A549 (cell line): Measurements from ENCODE around the gene CDYL2. TPM values are rescaled to one million over a fixed set of nuclear protein-coding genes. Genes with fewer than 3 reads are reported as not detected.

Experiments used
- ATAC-seq, 2 experiments: fragments of 200-7000 bp in 1 of 2; fragments of >200 bp in 1 of 2; cut with Nextera tagmentation in 1 of 2; cut with Tn5 transposase in 1 of 2; 3 replicates each; pipeline versions ENCODE4 v1.8.0 to v1.9.1; 2018 to 2020; ENCODE audit warnings: mild to moderate bottlenecking in 1 of 2, moderate library complexity in 1 of 2
- CTCF ChIA-PET: fragments of 300-600 bp; sonication (Branson Sonifier 250); formaldehyde crosslinking; extraction: SDS; loops from one replicate; lab custom pipeline; 2021; ENCODE audit warnings: antibody characterized with exemption, inconsistent platforms; lab: Yijun Ruan, JAX
- POLR2A ChIA-PET: fragments of 350-600 bp; formaldehyde crosslinking; extraction: SDS; loops from one replicate; lab custom pipeline; 2021; ENCODE audit warnings: antibody characterized with exemption, inconsistent platforms; lab: Yijun Ruan, JAX
- DNase-seq, 2 experiments: peaks; one replicate each; pipeline versions ENCODE4 v3.0.0 to v3.0.0-alpha.2; 2011 to 2016; ENCODE audit warnings: low read depth in 1 of 2, low spot score in 1 of 2
- FAIRE-seq: peaks from 2 replicates; lab custom pipeline; 2011; peaks lifted over from hg19 to GRCh38; lab: Jason Lieb, UNC
- H3K27ac ChIP-seq, 2 experiments: fragments of >200 bp; sonication (Bioruptor Twin); formaldehyde crosslinking; 3 replicates each; pipeline ENCODE4 v1.5.1; 2016 to 2017
- H3K4me1 ChIP-seq: fragments of >200 bp; sonication (Bioruptor Twin); formaldehyde crosslinking; 3 replicates; pipeline ENCODE4 v1.6.1; 2016
- H3K4me2 ChIP-seq: fragments of >200 bp; sonication (Bioruptor Twin); formaldehyde crosslinking; 3 replicates; pipeline ENCODE4 v1.6.1; 2016
- H3K4me3 ChIP-seq: fragments of >200 bp; sonication (Bioruptor Twin); formaldehyde crosslinking; 3 replicates; pipeline ENCODE4 v1.5.1; 2016
- H3K9me3 ChIP-seq: fragments of >200 bp; sonication (Bioruptor Twin); formaldehyde crosslinking; 3 replicates; pipeline ENCODE4 v1.6.1; 2016
- CBX8 ChIP-seq: fragments of 200-600 bp; sonication (generic); IDR thresholded peaks from 2 replicates; pipeline ENCODE4 v1.6.1; 2016
- CEBPB ChIP-seq, 2 experiments: fragments of >200 bp in 1 of 2; sonication (Bioruptor Twin) in 1 of 2; formaldehyde crosslinking in 1 of 2; IDR thresholded peaks; 2 replicates each; pipeline ENCODE4 v1.6.1; 2012 to 2016
- CHD4 ChIP-seq: fragments of 200-600 bp; sonication (generic); IDR thresholded peaks from 2 replicates; pipeline ENCODE4 v1.6.1; 2016; ENCODE audit warnings: antibody characterized with exemption, mild to moderate bottlenecking, borderline replicate concordance
- E2F6 ChIP-seq: IDR thresholded peaks from 2 replicates; pipeline ENCODE4 v1.6.1; 2012; ENCODE audit warnings: low read depth, borderline replicate concordance
- EHMT2 ChIP-seq: fragments of 200-600 bp; sonication (generic); IDR thresholded peaks from 2 replicates; pipeline ENCODE4 v1.6.1; 2016; ENCODE audit warnings: antibody characterized with exemption, low read depth, mild to moderate bottlenecking, moderate library complexity
- ELK1 ChIP-seq: fragments of 150-350 bp; IDR thresholded peaks from 2 replicates; pipeline ENCODE4 v1.6.1; 2014; ENCODE audit warnings: low read depth, mild to moderate bottlenecking, low read length
- FOXS1 ChIP-seq: fragments of 250-450 bp; sonication (Bioruptor Pico); IDR thresholded peaks from 2 replicates; pipeline ENCODE4 v1.5.0; 2020; ENCODE audit warnings: mild to moderate bottlenecking, moderate library complexity
- HDAC2 ChIP-seq: fragments of 200-600 bp; sonication (generic); IDR thresholded peaks from 2 replicates; pipeline ENCODE4 v1.6.1; 2016
- HES2 ChIP-seq: fragments of >200 bp; sonication (Bioruptor Twin); formaldehyde crosslinking; IDR thresholded peaks from 2 replicates; pipeline ENCODE4 v1.6.1; 2016
- HMGXB4 ChIP-seq: fragments of 250-450 bp; sonication (Bioruptor Pico); IDR thresholded peaks from 2 replicates; pipeline ENCODE4 v1.5.0; 2021; ENCODE audit warnings: mild to moderate bottlenecking, moderate library complexity, borderline replicate concordance
- HOXA7 ChIP-seq: fragments of 250-450 bp; sonication (Bioruptor Pico); IDR thresholded peaks from 2 replicates; pipeline ENCODE4 v1.5.0; 2020; ENCODE audit warnings: mild to moderate bottlenecking, moderate library complexity
- JUN ChIP-seq, 2 experiments: fragments of >200 bp; sonication (Bioruptor Twin); formaldehyde crosslinking; IDR thresholded peaks; 2 replicates in 1 of 2; 3 replicates in 1 of 2; pipeline ENCODE4 v1.6.1; 2016 to 2017
- MYC ChIP-seq: IDR thresholded peaks from 2 replicates; pipeline ENCODE4 v1.6.1; 2012; ENCODE audit warnings: mild to moderate bottlenecking, inconsistent platforms, low read length, improper control_type of control experiment, borderline replicate concordance
- NFE2L2 ChIP-seq: fragments of 150-350 bp; conservative IDR thresholded peaks from 2 replicates; pipeline ENCODE4 v1.6.1; 2014; ENCODE audit warnings: low read length
- PHF8 ChIP-seq: fragments of 200-600 bp; sonication (generic); IDR thresholded peaks from 2 replicates; pipeline ENCODE4 v1.6.1; 2016; ENCODE audit warnings: low read depth, mild to moderate bottlenecking, antibody characterized with exemption, moderate library complexity, borderline replicate concordance
- POLR2A ChIP-seq: IDR thresholded peaks from 2 replicates; pipeline ENCODE4 v1.6.1; 2012; ENCODE audit warnings: mild to moderate bottlenecking, low read length
- REST ChIP-seq: fragments of 200-600 bp; sonication (generic); IDR thresholded peaks from 2 replicates; pipeline ENCODE4 v1.6.1; 2016; ENCODE audit warnings: antibody characterized with exemption, mild to moderate bottlenecking, moderate library complexity
- RFX5 ChIP-seq: fragments of 450-650 bp; IDR thresholded peaks from 2 replicates; pipeline ENCODE4 v1.7.1; 2014; ENCODE audit warnings: antibody characterized with exemption, mild to moderate bottlenecking, moderate library complexity
- ZC3H11A ChIP-seq: fragments of 450-650 bp; IDR thresholded peaks from 2 replicates; pipeline ENCODE4 v1.6.1; 2014; ENCODE audit warnings: antibody characterized with exemption, mild to moderate bottlenecking
- ZFP36 ChIP-seq: fragments of 450-650 bp; IDR thresholded peaks from 2 replicates; pipeline ENCODE4 v1.6.1; 2014; ENCODE audit warnings: borderline replicate concordance; ENCODE audit not compliant: partially characterized antibody
- WGBS: methylation state at CpG from one replicate; pipeline ENCODE4 v1.1.6; 2017; ENCODE audit errors: missing lambda C conversion rate; 5-methylcytosine and 5-hydroxymethylcytosine counted together
- polyA plus RNA-seq, 4 experiments: library from polyadenylated mRNA; depleted of rRNA in 3 of 4; stranded (reverse); fragments of >200 nt; fragmentation: RNase III in 1 of 4; extraction: RNeasy Plus Mini Kit Qiagen cat#74134 plus additional on column Dnase treatment in 1 of 4; gene quantifications; 2 replicates in 3 of 4; 3 replicates in 1 of 4; pipeline ENCODE4 v1.2.3, GENCODE V29; 2011 to 2017

Gene CDYL2
- polyA plus RNA-seq, 2 of the 4 experiments (the other 2 are of a cell fraction): 0.05 to 0.10 TPM

- TF ChIP-seq E2F6: no peak
- no peak for TF ChIP-seq HMGXB4 (CRISPR knock-in tag)
- TF ChIP-seq REST: no peak
- no peak for TF ChIP-seq CEBPB (IDR thresholded peaks at IDR 0.05)
Measured at GRCh38 chr16:80569440-80570105, 234.8 kb downstream of the CDYL2 start (continued).

GRCh38 chr16:80564394-80564793 is 240.0 kb downstream of the CDYL2 start:
- no peak for ATAC-seq
- ChIA-PET CTCF (no interaction called here), POLR2A (no interaction called here)
- Histone ChIP-seq H3K27ac (no peak overlapping the region), H3K4me2 (no peak overlapping the region), H3K4me3 (no peak overlapping the region), H3K9me3 (no peaks in the 10 kb centered on the region), H3K4me1 (no peaks in the 10 kb centered on the region)
- no peak for DNase-seq
- no peak for FAIRE-seq
- no peak for TF ChIP-seq FOXS1 (CRISPR knock-in tag)
- no peak for TF ChIP-seq MYC
- no peak for TF ChIP-seq CHD4
- TF ChIP-seq ZFP36: no peak
- TF ChIP-seq HDAC2: no peak
- no peak for TF ChIP-seq ZC3H11A
- no peak for TF ChIP-seq CBX8
- no peak for TF ChIP-seq HMGXB4 (CRISPR knock-in tag)
- TF ChIP-seq JUN (IDR thresholded peaks at IDR 0.05): no peak
- TF ChIP-seq ELK1: no peak
- no peak for TF ChIP-seq HES2
- TF ChIP-seq RFX5: no peak
- TF ChIP-seq EHMT2: no peak
- TF ChIP-seq POLR2A: no peak
- no peak for TF ChIP-seq HOXA7
- TF ChIP-seq PHF8: no peak
- no peak for TF ChIP-seq NFE2L2
- 44% methylated on average over 7 of the region's 7 CpGs for WGBS
